HEK293 (cell line): ENCODE data around the gene RPS25.

Source experiments
- CTCF ChIA-PET: fragments of 350-600 bp; formaldehyde crosslinking; extraction: SDS; loops from one replicate; lab custom pipeline; 2021; ENCODE audit warnings: antibody characterized with exemption; lab: Yijun Ruan, JAX
- POLR2A ChIA-PET: fragments of 300-600 bp; formaldehyde crosslinking; extraction: SDS; loops from one replicate; lab custom pipeline; 2020; ENCODE audit warnings: antibody characterized with exemption, inconsistent platforms; lab: Yijun Ruan, JAX
- H3K27ac ChIP-seq: fragments of 200-500 bp; sonication (Bioruptor generic); 2 replicates; pipeline ENCODE4 v1.5.1; 2014; ENCODE audit warnings: low read depth, low read length, control low read depth, inconsistent platforms; ENCODE audit errors: extremely low read depth
- H3K36me3 ChIP-seq, 2 experiments: fragments of 200-500 bp in 1 of 2; sonication (Bioruptor generic) in 1 of 2; 1 replicate in 1 of 2; 2 replicates in 1 of 2; pipeline ENCODE4 v1.5.1; 2014 to 2017; ENCODE audit warnings: inconsistent platforms in 2 of 2, low read length in 2 of 2; ENCODE audit not compliant: control insufficient read depth in 2 of 2, insufficient read depth in 1 of 2
- H3K4me1 ChIP-seq: fragments of 200-500 bp; sonication (Bioruptor generic); 2 replicates; pipeline ENCODE4 v1.5.1; 2014; ENCODE audit warnings: mild to moderate bottlenecking, low read length, inconsistent platforms; ENCODE audit not compliant: control insufficient read depth, insufficient read depth
- H3K4me3 ChIP-seq: 2 replicates; pipeline ENCODE4 v1.5.1; 2011; ENCODE audit warnings: low read depth, mild to moderate bottlenecking, control low read depth, low read length, moderate library complexity
- H3K9me3 ChIP-seq: fragments of 200-500 bp; sonication (Bioruptor generic); 2 replicates; pipeline ENCODE4 v1.5.1; 2014; ENCODE audit warnings: low read depth, low read length, inconsistent platforms; ENCODE audit not compliant: control insufficient read depth, insufficient read depth
- MEIS1 ChIP-seq: sonication (generic); formaldehyde crosslinking; IDR thresholded peaks from 2 replicates; pipeline ENCODE4 v1.8.1; 2022; ENCODE audit warnings: missing genetic modification reagents, mild to moderate bottlenecking, borderline replicate concordance
- SP3 ChIP-seq: fragments of 450-650 bp; formaldehyde crosslinking; IDR thresholded peaks from 2 replicates; pipeline ENCODE4 v1.5.1; 2016; ENCODE audit warnings: missing biosample characterization, missing genetic modification characterization
- SP7 ChIP-seq: fragments of 450-650 bp; formaldehyde crosslinking; IDR thresholded peaks from 2 replicates; pipeline ENCODE4 v1.5.1; 2016; ENCODE audit warnings: missing biosample characterization, missing genetic modification characterization
- ZNF121 ChIP-seq: fragments of 450-650 bp; formaldehyde crosslinking; IDR thresholded peaks from 2 replicates; pipeline ENCODE4 v1.5.1; 2016; ENCODE audit warnings: missing biosample characterization, missing genetic modification characterization
- ZNF324 ChIP-seq: fragments of 450-650 bp; formaldehyde crosslinking; IDR thresholded peaks from 2 replicates; pipeline ENCODE4 v1.5.1; 2016; ENCODE audit warnings: missing biosample characterization, missing genetic modification characterization
- ZNF426 ChIP-seq: fragments of 450-650 bp; formaldehyde crosslinking; IDR thresholded peaks from 2 replicates; pipeline ENCODE4 v1.5.1; 2017; ENCODE audit warnings: missing biosample characterization, missing genetic modification characterization, mild to moderate bottlenecking, inconsistent platforms, moderate library complexity
- ZNF558 ChIP-seq: fragments of 450-650 bp; formaldehyde crosslinking; IDR thresholded peaks from 2 replicates; pipeline ENCODE4 v1.5.1; 2016; ENCODE audit warnings: missing biosample characterization, missing genetic modification characterization
- ZNF654 ChIP-seq: fragments of 450-650 bp; formaldehyde crosslinking; IDR thresholded peaks from 2 replicates; pipeline ENCODE4 v1.5.1; 2016; ENCODE audit warnings: low read depth, missing biosample characterization, missing genetic modification characterization
- TF ChIP-seq, protein P1 (sequence below): fragments of 450-650 bp; formaldehyde crosslinking; conservative IDR thresholded peaks from 2 replicates; pipeline ENCODE4 v1.5.1; 2016; ENCODE audit warnings: low read depth, missing biosample characterization, missing genetic modification characterization
- TF ChIP-seq, protein P2 (sequence below): fragments of 450-650 bp; formaldehyde crosslinking; IDR thresholded peaks from 2 replicates; pipeline ENCODE4 v1.5.1; 2016; ENCODE audit warnings: missing biosample characterization, missing genetic modification characterization
- TF ChIP-seq, protein P3 (sequence below): fragments of 450-650 bp; formaldehyde crosslinking; conservative IDR thresholded peaks from 2 replicates; pipeline ENCODE4 v1.5.1; 2016; ENCODE audit warnings: low read depth, missing biosample characterization, missing genetic modification characterization
- TF ChIP-seq, protein P4 (sequence below): fragments of 450-650 bp; formaldehyde crosslinking; IDR thresholded peaks from 2 replicates; pipeline ENCODE4 v1.5.1; 2016; ENCODE audit warnings: missing biosample characterization, missing genetic modification characterization, borderline replicate concordance
- TF ChIP-seq, protein P5 (sequence below): sonication (generic); formaldehyde crosslinking; IDR thresholded peaks from 2 replicates; pipeline ENCODE4 v1.8.1; 2022; ENCODE audit warnings: mild to moderate bottlenecking, moderate library complexity, missing genetic modification reagents

RPS25 gene

DNA sequence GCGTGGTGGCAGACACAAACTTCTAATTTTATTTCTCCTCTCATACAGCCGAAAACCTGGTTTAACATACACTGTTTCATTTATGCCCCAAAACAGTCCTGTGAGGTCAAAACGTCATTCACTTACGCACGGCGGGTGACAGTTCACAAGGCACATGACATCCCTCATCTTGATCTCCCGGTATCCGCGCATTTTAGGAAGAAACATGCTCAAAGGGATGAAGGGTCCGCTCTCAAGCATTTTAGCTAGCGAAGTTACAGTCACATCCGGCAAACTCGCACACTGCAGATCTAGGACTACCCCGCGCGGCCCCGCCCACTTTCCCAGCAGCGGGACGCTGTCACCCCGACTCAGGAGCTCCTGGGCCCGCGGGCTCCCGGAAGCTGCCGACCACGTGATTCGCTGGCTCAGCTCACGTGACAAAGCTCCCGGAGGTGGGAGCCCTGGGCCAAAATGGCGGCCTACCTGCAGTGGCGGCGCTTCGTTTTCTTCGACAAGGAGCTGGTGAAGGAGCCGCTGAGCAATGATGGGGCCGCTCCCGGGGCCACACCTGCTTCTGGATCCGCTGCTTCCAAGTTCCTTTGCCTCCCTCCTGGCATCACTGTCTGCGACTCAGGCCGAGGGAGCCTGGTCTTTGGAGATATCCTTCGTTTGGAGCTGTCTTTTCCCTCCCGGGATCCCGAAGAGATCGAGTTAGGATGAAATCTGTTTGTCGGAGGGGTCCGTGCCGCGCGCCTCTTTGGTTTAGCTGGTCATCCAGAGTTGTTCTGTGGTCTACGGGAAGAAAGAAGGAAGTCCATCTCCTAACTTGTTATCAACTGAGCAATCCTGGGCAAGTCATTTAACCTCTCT lies 49.5 kb upstream of the RPS25 start, which contains the start of gene VPS11 (continued):
- TF ChIP-seq, protein P1, sequence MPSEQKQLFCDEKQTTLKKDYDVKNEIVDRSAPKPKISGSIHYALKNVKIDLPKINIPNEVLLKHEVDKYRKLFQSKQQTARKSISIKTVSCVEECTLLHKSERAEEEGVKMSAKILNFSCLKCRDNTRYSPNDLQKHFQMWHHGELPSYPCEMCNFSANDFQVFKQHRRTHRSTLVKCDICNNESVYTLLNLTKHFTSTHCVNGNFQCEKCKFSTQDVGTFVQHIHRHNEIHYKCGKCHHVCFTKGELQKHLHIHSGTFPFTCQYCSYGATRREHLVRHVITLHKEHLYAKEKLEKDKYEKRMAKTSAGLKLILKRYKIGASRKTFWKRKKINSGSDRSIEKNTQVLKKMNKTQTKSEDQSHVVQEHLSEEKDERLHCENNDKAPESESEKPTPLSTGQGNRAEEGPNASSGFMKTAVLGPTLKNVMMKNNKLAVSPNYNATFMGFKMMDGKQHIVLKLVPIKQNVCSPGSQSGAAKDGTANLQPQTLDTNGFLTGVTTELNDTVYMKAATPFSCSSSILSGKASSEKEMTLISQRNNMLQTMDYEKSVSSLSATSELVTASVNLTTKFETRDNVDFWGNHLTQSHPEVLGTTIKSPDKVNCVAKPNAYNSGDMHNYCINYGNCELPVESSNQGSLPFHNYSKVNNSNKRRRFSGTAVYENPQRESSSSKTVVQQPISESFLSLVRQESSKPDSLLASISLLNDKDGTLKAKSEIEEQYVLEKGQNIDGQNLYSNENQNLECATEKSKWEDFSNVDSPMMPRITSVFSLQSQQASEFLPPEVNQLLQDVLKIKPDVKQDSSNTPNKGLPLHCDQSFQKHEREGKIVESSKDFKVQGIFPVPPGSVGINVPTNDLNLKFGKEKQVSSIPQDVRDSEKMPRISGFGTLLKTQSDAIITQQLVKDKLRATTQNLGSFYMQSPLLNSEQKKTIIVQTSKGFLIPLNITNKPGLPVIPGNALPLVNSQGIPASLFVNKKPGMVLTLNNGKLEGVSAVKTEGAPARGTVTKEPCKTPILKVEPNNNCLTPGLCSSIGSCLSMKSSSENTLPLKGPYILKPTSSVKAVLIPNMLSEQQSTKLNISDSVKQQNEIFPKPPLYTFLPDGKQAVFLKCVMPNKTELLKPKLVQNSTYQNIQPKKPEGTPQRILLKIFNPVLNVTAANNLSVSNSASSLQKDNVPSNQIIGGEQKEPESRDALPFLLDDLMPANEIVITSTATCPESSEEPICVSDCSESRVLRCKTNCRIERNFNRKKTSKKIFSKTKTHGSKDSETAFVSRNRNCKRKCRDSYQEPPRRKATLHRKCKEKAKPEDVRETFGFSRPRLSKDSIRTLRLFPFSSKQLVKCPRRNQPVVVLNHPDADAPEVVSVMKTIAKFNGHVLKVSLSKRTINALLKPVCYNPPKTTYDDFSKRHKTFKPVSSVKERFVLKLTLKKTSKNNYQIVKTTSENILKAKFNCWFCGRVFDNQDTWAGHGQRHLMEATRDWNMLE (tag by site-specific recombination): peak; percentile 36; the same call in 1 of the 2 replicates
- no peak for TF ChIP-seq ZNF426 (tag by site-specific recombination)
- TF ChIP-seq, protein P2, sequence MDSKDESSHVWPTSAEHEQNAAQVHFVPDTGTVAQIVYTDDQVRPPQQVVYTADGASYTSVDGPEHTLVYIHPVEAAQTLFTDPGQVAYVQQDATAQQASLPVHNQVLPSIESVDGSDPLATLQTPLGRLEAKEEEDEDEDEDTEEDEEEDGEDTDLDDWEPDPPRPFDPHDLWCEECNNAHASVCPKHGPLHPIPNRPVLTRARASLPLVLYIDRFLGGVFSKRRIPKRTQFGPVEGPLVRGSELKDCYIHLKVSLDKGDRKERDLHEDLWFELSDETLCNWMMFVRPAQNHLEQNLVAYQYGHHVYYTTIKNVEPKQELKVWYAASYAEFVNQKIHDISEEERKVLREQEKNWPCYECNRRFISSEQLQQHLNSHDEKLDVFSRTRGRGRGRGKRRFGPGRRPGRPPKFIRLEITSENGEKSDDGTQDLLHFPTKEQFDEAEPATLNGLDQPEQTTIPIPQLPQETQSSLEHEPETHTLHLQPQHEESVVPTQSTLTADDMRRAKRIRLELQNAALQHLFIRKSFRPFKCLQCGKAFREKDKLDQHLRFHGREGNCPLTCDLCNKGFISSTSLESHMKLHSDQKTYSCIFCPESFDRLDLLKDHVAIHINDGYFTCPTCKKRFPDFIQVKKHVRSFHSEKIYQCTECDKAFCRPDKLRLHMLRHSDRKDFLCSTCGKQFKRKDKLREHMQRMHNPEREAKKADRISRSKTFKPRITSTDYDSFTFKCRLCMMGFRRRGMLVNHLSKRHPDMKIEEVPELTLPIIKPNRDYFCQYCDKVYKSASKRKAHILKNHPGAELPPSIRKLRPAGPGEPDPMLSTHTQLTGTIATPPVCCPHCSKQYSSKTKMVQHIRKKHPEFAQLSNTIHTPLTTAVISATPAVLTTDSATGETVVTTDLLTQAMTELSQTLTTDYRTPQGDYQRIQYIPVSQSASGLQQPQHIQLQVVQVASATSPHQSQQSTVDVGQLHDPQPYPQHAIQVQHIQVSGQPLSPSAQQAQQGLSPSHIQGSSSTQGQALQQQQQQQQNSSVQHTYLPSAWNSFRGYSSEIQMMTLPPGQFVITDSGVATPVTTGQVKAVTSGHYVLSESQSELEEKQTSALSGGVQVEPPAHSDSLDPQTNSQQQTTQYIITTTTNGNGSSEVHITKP (tag by site-specific recombination): peak; percentile 53
- TF ChIP-seq ZNF324 (tag by site-specific recombination): peak; percentile 44; the same call in 1 of the 2 replicates
- TF ChIP-seq ZNF121 (tag by site-specific recombination): no peak
- TF ChIP-seq, protein P3, sequence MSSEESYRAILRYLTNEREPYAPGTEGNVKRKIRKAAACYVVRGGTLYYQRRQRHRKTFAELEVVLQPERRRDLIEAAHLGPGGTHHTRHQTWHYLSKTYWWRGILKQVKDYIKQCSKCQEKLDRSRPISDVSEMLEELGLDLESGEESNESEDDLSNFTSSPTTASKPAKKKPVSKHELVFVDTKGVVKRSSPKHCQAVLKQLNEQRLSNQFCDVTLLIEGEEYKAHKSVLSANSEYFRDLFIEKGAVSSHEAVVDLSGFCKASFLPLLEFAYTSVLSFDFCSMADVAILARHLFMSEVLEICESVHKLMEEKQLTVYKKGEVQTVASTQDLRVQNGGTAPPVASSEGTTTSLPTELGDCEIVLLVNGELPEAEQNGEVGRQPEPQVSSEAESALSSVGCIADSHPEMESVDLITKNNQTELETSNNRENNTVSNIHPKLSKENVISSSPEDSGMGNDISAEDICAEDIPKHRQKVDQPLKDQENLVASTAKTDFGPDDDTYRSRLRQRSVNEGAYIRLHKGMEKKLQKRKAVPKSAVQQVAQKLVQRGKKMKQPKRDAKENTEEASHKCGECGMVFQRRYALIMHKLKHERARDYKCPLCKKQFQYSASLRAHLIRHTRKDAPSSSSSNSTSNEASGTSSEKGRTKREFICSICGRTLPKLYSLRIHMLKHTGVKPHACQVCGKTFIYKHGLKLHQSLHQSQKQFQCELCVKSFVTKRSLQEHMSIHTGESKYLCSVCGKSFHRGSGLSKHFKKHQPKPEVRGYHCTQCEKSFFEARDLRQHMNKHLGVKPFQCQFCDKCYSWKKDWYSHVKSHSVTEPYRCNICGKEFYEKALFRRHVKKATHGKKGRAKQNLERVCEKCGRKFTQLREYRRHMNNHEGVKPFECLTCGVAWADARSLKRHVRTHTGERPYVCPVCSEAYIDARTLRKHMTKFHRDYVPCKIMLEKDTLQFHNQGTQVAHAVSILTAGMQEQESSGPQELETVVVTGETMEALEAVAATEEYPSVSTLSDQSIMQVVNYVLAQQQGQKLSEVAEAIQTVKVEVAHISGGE: peak; percentile 54
- TF ChIP-seq SP7 (tag by site-specific recombination): peak; percentile 49
- TF ChIP-seq, protein P4, sequence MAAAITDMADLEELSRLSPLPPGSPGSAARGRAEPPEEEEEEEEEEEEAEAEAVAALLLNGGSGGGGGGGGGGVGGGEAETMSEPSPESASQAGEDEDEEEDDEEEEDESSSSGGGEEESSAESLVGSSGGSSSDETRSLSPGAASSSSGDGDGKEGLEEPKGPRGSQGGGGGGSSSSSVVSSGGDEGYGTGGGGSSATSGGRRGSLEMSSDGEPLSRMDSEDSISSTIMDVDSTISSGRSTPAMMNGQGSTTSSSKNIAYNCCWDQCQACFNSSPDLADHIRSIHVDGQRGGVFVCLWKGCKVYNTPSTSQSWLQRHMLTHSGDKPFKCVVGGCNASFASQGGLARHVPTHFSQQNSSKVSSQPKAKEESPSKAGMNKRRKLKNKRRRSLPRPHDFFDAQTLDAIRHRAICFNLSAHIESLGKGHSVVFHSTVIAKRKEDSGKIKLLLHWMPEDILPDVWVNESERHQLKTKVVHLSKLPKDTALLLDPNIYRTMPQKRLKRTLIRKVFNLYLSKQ (tag by site-specific recombination): no peak
- peak; percentile 74 for TF ChIP-seq SP3 (tag by site-specific recombination)
- TF ChIP-seq MEIS1 (CRISPR knock-in tag): no peak

DNA sequence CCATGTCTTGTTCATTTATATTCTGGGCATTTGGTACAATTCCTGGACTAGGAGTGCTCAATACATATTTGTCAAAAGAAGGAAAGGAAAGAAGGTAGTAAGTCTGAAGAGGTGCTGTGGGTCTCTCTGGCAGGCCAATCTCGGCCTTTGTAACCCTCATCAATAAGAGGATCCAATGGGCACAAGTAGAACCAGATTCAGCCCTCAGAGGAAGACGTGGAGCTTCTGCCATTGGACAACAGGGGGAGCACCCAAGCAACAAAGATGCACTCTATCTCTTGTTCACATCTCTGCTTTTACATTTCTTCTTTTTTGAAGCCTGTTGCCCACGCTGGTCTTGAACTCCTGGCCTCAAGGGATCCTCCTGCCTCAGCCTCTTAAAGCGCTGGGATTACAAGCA lies 47.2 kb upstream of the RPS25 start:
- Histone ChIP-seq H3K27ac (no peak overlapping the region), H3K4me3 (no peak overlapping the region), H3K4me1 (no peaks in the 10 kb centered on the region), H3K36me3 (peaks cover 0 to 10% of the 10 kb centered on the region in 2 experiments; a peak in 1 of 3 replicates)
- CTCF ChIA-PET: interaction anchor here (0.6 to 1.0 kb wide), 4 partner anchors 20 to 273 kb away, joined by 3 to 5 read pairs (median 4); partner anchors contain the start of gene HMBS
- TF ChIP-seq ZNF654 (tag by site-specific recombination) (peak; percentile 23; the same call in 1 of the 2 replicates), ZNF558 (no peak)
- TF ChIP-seq, protein P5, sequence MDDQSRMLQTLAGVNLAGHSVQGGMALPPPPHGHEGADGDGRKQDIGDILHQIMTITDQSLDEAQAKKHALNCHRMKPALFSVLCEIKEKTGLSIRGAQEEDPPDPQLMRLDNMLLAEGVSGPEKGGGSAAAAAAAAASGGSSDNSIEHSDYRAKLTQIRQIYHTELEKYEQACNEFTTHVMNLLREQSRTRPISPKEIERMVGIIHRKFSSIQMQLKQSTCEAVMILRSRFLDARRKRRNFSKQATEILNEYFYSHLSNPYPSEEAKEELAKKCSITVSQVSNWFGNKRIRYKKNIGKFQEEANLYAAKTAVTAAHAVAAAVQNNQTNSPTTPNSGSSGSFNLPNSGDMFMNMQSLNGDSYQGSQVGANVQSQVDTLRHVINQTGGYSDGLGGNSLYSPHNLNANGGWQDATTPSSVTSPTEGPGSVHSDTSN: no peak
- TF ChIP-seq, all 188 proteins: peak for 1
- no peaks in the 10 kb centered on the region for H3K9me3 ChIP-seq
- POLR2A ChIA-PET: no interaction called here
